Measurements from ENCODE around the gene ITGA6.
A peak's percentile ranks its signal among the peaks of the same experiment; 100 is the strongest.

The ITGA6 gene

DNA sequence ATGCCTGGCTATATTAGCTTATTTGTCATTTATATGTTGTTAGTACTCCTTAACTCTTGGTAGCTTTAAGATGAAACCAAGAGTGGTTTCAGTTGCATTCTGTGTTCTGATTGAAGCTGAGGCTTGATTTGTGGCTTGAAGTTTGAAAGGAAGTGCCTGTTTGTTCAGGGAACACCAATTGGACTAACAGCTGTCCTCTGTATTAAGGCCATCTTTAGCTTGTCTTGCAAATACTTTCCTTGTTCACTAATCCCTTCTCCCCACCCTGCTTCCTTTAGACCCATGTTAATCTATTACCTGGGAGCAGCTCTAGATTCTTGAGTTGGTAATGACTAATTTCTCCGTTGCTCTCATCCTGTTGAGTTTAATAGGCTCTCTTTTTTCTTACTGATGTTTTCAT, 13.4 kb downstream of the ITGA6 start:
- H3K9me3 ChIP-seq (replicated peaks in 1 of 11) = no peaks in the 10 kb centered on the region
- H3K27ac ChIP-seq = no peak overlapping the region
- H3K4me1 ChIP-seq = peaks cover 32 to 63% (median 54%) of the 10 kb centered on the region in 10 experiments
- H3K4me2 ChIP-seq = peak overlapping the region in 9 of 11 experiments; percentile 2 to 66 (median 50); a peak in 15 of 22 replicates
- H3K4me3 ChIP-seq = no peak overlapping the region
- H3K27me3 ChIP-seq = peaks cover 0 to 45% (median 0%) of the 10 kb centered on the region in 11 experiments; a peak in 7 of 22 replicates
- peaks cover 0 to 18% (median 0%) of the 10 kb centered on the region in 11 experiments; a peak in 7 of 22 replicates for H4K20me1 ChIP-seq
- no peak overlapping the region for H3K9ac ChIP-seq
- no peaks in the 10 kb centered on the region for H3K36me3 ChIP-seq
- TF ChIP-seq Cebpa-rat (IDR thresholded peaks at IDR 0.05) = no peak

- peaks cover 0 to 18% (median 0%) of the 10 kb centered on the region in 11 experiments; a peak in 7 of 22 replicates for H4K20me1 ChIP-seq
- no peaks in the 10 kb centered on the region for H3K36me3 ChIP-seq
- H3K9me3 ChIP-seq (replicated peaks in 1 of 11) = no peaks in the 10 kb centered on the region
- H3K4me1 ChIP-seq = peaks cover 30 to 60% (median 55%) of the 10 kb centered on the region in 10 experiments
- H3K27me3 ChIP-seq = peaks cover 0 to 35% (median 0%) of the 10 kb centered on the region in 11 experiments; a peak in 3 of 22 replicates
- no peak overlapping the region for H3K27ac ChIP-seq
- peak overlapping the region in 10 of 11 experiments; percentile 4 to 66 (median 50); a peak in 18 of 22 replicates for H3K4me2 ChIP-seq
- H3K4me3 ChIP-seq = no peak overlapping the region
- TF ChIP-seq Cebpa-rat (IDR thresholded peaks at IDR 0.05) = no peak
- no peak overlapping the region for H3K9ac ChIP-seq
These were observed 14.9 kb downstream of the ITGA6 start for GRCh38 chr2:172442072-172442895.

DNA sequence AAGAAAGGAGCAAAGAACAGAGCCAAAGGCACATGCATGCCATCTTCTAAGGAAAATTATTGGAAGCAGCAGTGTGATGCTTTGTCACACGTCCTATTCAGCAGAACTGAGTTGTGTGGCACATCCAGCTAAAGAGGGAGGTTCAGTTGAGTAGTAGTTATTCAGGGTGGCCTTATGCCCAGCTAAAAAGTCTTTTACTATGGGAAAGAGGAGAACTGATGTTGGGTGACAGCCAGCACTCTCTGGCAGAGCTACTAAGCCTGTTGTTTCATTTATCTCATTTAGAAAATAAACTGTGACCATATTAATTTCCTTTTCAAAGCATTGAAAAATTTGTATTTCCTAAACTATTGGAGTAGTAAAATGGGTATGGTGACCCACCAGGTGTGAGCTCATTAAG, 18.5 kb downstream of the ITGA6 start:
- no peak overlapping the region for H3K27ac ChIP-seq

DNA sequence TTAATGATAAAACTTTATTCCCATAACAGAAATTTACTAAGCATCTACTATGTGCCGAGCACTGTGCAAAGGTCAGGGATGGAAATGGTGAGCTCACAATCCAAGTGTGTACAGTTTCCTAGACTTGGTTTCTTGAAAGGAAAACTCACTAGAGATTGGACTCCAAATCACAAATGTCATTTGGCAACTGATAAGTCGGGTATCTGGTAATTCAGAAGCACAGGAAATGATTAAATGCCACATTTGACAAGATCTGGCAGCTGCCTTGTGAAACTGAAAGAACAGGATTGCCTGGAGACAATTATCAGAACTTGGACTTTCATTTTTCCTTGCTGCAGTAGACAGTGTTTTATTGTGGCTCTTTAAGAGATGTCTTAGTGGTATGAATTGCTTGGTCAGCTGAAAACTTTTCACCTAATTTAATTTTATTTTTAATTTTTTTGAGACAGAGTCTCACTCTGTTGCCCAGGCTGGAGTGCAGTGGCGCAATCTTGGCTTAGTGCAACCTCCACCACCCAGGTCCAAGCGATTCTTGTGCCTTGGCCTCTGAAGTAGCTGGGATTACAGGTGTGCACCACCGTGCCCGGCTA, 19.2 kb downstream of the ITGA6 start:
- Histone ChIP-seq H3K4me3 (no peak overlapping the region), H3K27ac (no peak overlapping the region), H3K27me3 (peaks cover 0 to 13% (median 0%) of the 10 kb centered on the region in 11 experiments; a peak in 2 of 22 replicates), H3K4me2 (peak overlapping the region; percentile 26 to 67 (median 35); a peak in 17 of 22 replicates), H3K9me3 (replicated peaks in 1 of 11) (no peaks in the 10 kb centered on the region), H3K36me3 (no peaks in the 10 kb centered on the region), H3K9ac (no peak overlapping the region), H3K4me1 (peaks cover 12 to 27% (median 23%) of the 10 kb centered on the region in 10 experiments), H4K20me1 (peaks cover 0 to 10% (median 0%) of the 10 kb centered on the region in 11 experiments; a peak in 3 of 22 replicates)
- peak in 2 of 11 experiments; percentile 7 to 49; a peak in 2 of 22 replicates for TF ChIP-seq Cebpa-rat (IDR thresholded peaks at IDR 0.05)

More for the DNA sequence above, 18.5 kb downstream of the ITGA6 start:
- peaks cover 12 to 34% (median 30%) of the 10 kb centered on the region in 10 experiments for H3K4me1 ChIP-seq
- peaks cover 0 to 18% (median 0%) of the 10 kb centered on the region in 11 experiments; a peak in 2 of 22 replicates for H3K27me3 ChIP-seq
- H4K20me1 ChIP-seq = peaks cover 0 to 10% (median 0%) of the 10 kb centered on the region in 11 experiments; a peak in 3 of 22 replicates
- H3K9ac ChIP-seq = no peak overlapping the region
- H3K4me3 ChIP-seq = no peak overlapping the region
- no peaks in the 10 kb centered on the region for H3K36me3 ChIP-seq
- no peaks in the 10 kb centered on the region for H3K9me3 ChIP-seq (replicated peaks in 1 of 11)
- TF ChIP-seq Cebpa-rat (IDR thresholded peaks at IDR 0.05) = no peak
- peak overlapping the region in 2 of 11 experiments; percentile 1 to 59; a peak in 1 of 22 replicates for H3K4me2 ChIP-seq

GRCh38 chr2:172447811-172448493, 20.6 kb downstream of the ITGA6 start:
- Histone ChIP-seq H3K27me3 (no peaks in the 10 kb centered on the region), H3K4me1 (peaks cover 5 to 17% (median 12%) of the 10 kb centered on the region in 10 experiments; a peak in 19 of 20 replicates), H3K9ac (no peak overlapping the region), H3K4me3 (no peak overlapping the region), H3K4me2 (no peak overlapping the region), H3K9me3 (replicated peaks in 1 of 11) (no peaks in the 10 kb centered on the region), H3K27ac (no peak overlapping the region), H3K36me3 (no peaks in the 10 kb centered on the region), H4K20me1 (no peaks in the 10 kb centered on the region)
- TF ChIP-seq Cebpa-rat (IDR thresholded peaks at IDR 0.05) = no peak

DNA sequence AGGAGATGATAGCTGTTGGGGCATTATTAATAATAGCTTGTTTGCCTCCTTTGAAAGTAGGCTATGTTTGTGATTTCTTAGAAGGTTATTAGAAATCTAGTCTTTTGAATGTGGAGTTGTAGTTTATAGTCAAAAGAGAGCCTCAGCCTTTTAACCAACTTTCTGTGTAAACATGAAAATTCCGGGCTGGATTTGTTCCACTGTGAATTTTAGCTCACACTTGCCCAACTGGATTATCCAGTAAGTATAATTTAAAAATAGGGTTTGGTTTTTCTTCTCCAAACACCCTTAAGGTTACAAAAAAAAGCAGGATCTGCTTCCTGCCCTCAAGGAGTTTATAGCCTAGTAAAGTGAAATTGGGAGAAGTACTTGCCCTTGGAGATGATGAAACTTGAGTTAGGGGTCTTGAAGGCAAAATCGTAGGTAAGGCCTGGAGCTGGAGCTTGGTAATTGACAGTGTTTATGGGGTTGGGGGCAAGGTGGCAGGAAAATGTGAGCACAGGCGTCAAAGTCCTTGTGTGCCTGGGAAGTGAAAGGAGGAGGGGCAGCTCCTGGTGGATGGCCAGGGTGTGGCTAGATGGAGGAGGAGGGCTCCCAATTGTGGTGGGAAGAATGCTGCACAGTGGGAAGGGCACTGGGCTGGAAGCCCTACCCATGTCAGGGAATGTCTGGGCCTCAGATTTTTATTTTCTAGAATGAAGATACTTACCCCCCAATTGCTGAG, 21.3 kb downstream of the ITGA6 start:
- peaks cover 5 to 17% (median 12%) of the 10 kb centered on the region in 10 experiments; a peak in 19 of 20 replicates for H3K4me1 ChIP-seq
- no peaks in the 10 kb centered on the region for H3K9me3 ChIP-seq (replicated peaks in 1 of 11)
- no peak overlapping the region for H3K4me3 ChIP-seq
- no peak overlapping the region for H3K9ac ChIP-seq
- no peak for TF ChIP-seq Cebpa-rat (IDR thresholded peaks at IDR 0.05)
- H3K4me2 ChIP-seq = no peak overlapping the region
- no peaks in the 10 kb centered on the region for H4K20me1 ChIP-seq
- H3K36me3 ChIP-seq = no peaks in the 10 kb centered on the region
- no peak overlapping the region for H3K27ac ChIP-seq
- H3K27me3 ChIP-seq = no peaks in the 10 kb centered on the region

DNA sequence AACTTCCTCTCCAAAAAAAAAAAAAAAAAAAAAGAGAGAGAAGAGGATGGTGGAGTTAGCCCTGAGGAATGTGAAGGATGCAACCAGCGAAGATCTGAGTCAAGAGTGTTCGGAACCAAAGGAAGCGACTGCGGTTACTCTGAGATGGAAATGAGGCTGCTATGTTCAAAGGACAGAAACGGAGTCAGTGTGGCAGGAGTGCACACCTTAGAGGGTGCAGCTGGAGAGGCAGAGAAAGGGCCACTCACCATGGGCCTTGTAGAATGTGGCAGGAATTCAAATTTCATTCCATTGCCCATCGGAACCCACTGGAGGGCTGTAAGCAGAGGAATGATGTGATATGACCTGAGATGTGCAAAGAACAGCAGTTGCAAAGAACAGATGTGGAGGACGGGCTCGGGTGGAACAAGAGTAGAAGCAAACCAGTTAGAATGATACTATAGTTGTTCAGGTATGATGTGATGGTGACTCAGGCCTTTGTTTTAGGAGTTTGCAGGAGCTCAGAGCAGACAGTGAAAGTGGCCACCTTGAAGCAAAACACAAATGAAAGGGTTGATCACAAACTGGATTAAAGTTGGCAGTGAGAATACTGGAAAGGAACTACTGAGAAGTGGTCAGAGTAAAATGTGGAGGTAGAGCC, 22.6 kb downstream of the ITGA6 start:
- no peak for TF ChIP-seq Cebpa-rat (IDR thresholded peaks at IDR 0.05)
- Histone ChIP-seq H3K4me1 (peaks cover 5 to 22% (median 13%) of the 10 kb centered on the region in 10 experiments; a peak in 19 of 20 replicates), H3K27ac (no peak overlapping the region), H4K20me1 (no peaks in the 10 kb centered on the region; a peak in 1 of 22 replicates), H3K9me3 (replicated peaks in 1 of 11) (no peaks in the 10 kb centered on the region), H3K27me3 (no peaks in the 10 kb centered on the region), H3K4me2 (no peak overlapping the region), H3K4me3 (no peak overlapping the region), H3K36me3 (no peaks in the 10 kb centered on the region), H3K9ac (no peak overlapping the region)

DNA sequence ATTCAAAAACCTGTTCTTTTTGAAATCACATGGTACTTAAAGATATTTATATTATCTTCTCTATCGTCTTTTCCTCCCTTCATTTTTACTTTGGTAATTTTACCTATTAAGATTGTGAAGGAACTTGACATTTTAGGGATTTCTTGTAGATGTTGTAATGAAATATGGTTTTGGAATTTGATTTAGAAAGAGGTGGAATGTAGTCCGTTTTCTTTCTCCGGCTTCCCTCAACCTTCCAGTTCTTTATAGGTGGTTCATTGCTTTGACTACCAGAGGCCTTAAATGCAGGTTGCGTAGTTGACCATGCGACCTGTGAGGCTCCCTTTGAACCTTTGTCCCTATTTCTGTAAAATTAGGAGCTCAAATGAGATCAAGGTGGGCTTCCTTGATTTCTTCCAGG, 24.5 kb downstream of the ITGA6 start:
- H3K27ac ChIP-seq = no peak overlapping the region

More for the DNA sequence above, 24.5 kb downstream of the ITGA6 start:
- no peaks in the 10 kb centered on the region for H3K9me3 ChIP-seq (replicated peaks in 1 of 11)
- no peak overlapping the region for H3K9ac ChIP-seq
- no peaks in the 10 kb centered on the region for H3K27me3 ChIP-seq
- peaks cover under 1 to 17% (median 3%) of the 10 kb centered on the region in 10 experiments for H3K4me1 ChIP-seq
- H4K20me1 ChIP-seq = no peaks in the 10 kb centered on the region; a peak in 1 of 22 replicates
- no peak for TF ChIP-seq Cebpa-rat (IDR thresholded peaks at IDR 0.05)
- H3K4me2 ChIP-seq = no peak overlapping the region
- no peak overlapping the region for H3K4me3 ChIP-seq
- H3K36me3 ChIP-seq = no peaks in the 10 kb centered on the region
